BJ (cell line): ENCODE data around the gene NFAM1. TPM values are rescaled to one million over a fixed set of nuclear protein-coding genes. Genes with fewer than 3 reads are reported as not detected.

Experiments
- CTCF ChIA-PET: fragments of 350-600 bp; formaldehyde crosslinking; extraction: SDS; loops from one replicate; lab custom pipeline; 2021; ENCODE audit warnings: antibody characterized with exemption, inconsistent platforms; lab: Yijun Ruan, JAX
- POLR2A ChIA-PET: fragments of 300-600 bp; sonication (Branson Sonifier 250); formaldehyde crosslinking; extraction: SDS; loops from one replicate; lab custom pipeline; 2021; ENCODE audit warnings: antibody characterized with exemption; lab: Charles Lee
- DNase-seq: peaks from one replicate; pipeline ENCODE4 v3.0.0-alpha.2; 2011; ENCODE audit warnings: low read depth
- H3K27me3 ChIP-seq: 2 replicates; pipeline ENCODE4 v1.6.0; 2011; ENCODE audit warnings: low read length; ENCODE audit not compliant: control insufficient read depth, insufficient read depth
- H3K36me3 ChIP-seq: 2 replicates; pipeline ENCODE4 v1.5.1; 2011; ENCODE audit warnings: low read length; ENCODE audit not compliant: control insufficient read depth, insufficient read depth
- H3K4me3 ChIP-seq: 2 replicates; pipeline ENCODE4 v1.5.1; 2011; ENCODE audit warnings: low read depth, mild to moderate bottlenecking, control low read depth, low read length
- CTCF ChIP-seq: IDR thresholded peaks from 2 replicates; pipeline ENCODE4 v1.5.1; 2011; ENCODE audit warnings: low read depth, mild to moderate bottlenecking, control low read depth, inconsistent platforms, low read length, moderate library complexity; ENCODE audit not compliant: insufficient read depth
- polyA plus RNA-seq: library from polyadenylated mRNA; depleted of rRNA; stranded (reverse); fragments of >200 nt; gene quantifications from 2 replicates; pipeline ENCODE4 v1.2.3, GENCODE V29; 2011

The NFAM1 gene
- polyA plus RNA-seq, 1 experiment: 0.01 TPM

DNA sequence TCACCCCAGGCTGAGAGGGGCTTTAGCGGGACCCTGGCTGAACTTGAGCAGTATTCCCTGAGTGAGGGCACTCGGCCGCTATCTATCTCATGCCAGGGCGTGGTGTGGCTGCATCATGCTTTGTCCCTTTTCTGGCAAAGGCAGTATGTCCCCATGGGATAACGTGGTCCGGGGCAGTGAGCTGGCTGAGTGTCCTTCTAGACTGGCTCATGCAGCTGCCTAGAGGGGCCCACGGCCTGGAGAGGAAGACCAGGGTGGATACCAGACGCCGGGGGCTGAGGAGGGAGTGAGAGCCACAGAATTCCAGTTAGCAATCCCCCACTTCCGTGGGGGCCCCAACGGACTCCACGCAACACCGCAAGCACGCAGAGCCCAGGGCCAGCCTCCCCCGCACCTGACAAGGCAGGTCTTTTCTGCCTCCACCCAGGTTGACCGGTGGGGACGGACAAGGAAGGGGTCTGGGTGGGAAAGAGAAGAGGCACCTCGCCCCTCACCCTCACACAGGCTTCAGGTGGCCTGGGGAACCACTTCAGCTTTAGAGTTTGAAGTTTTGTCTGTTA is 15.5 kb downstream of the NFAM1 start:
- H3K4me3 ChIP-seq: no peak overlapping the region
- DNase-seq: no peak
- peaks cover 2% of the 10 kb centered on the region; the same call in 1 of the 2 replicates for H3K27me3 ChIP-seq
- ChIA-PET CTCF (interaction anchor here (0.5 kb wide), 1 partner anchor 371 kb away, joined by 3 read pairs; no protein-coding TSS in a partner anchor), POLR2A (no interaction called here)
- H3K36me3 ChIP-seq: no peaks in the 10 kb centered on the region
- TF ChIP-seq CTCF: no peak

- no peak for TF ChIP-seq CTCF
- H3K27me3 ChIP-seq: peaks cover 2% of the 10 kb centered on the region; the same call in 1 of the 2 replicates
- CTCF ChIA-PET: interaction anchor here (1.1 kb wide), 1 partner anchor 8 kb away, joined by 3 read pairs; no protein-coding TSS in a partner anchor
- no peaks in the 10 kb centered on the region for H3K36me3 ChIP-seq
- H3K4me3 ChIP-seq: no peak overlapping the region
- POLR2A ChIA-PET: interaction anchor here (0.7 kb wide), 1 partner anchor 55 kb away, joined by 22 read pairs; no protein-coding TSS in a partner anchor
- DNase-seq: no peak
Measured at GRCh38 chr22:42414565-42415303, 17.5 kb downstream of the NFAM1 start.

GRCh38 chr22:42414021-42414420 is 18.2 kb downstream of the NFAM1 start:
- DNase-seq: no peak
- no peak for TF ChIP-seq CTCF
- H3K36me3 ChIP-seq: no peaks in the 10 kb centered on the region
- ChIA-PET POLR2A (no interaction called here), CTCF (interaction anchor here (1.1 kb wide), 1 partner anchor 8 kb away, joined by 3 read pairs; no protein-coding TSS in a partner anchor)
- no peak overlapping the region for H3K4me3 ChIP-seq
- H3K27me3 ChIP-seq: peaks cover 2% of the 10 kb centered on the region; the same call in 1 of the 2 replicates

DNA sequence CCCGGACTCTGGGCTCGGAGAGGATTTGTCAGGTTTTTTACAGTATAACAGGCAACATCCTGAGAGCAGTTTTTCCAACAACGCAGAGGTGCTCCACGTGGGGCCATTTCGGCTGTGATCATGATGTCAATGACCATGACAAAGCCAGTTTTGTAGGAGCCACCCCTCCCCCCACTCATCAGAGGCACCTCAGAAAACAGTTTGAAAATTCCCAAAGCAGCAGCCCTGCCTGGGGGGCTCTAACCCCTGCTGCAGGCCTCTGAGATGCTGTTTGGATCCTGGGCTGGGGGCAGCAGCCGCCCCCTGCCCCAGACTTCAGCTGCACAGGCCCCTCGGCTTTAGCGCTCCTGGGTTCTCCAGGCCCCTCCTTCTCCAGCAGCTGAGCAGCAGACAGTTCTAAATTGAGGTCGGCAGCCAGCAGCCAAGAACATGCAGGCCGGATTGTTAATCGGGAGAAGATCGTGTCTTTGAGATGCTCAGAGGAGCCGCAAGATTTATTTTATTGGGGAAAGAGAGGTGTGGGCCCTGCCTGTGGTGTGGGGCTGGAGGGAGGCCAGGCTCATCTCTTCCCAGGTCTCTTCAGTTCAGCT is 19.4 kb downstream of the NFAM1 start:
- ChIA-PET CTCF (no interaction called here), POLR2A (no interaction called here)
- no peak for DNase-seq

More for the DNA sequence above, 19.4 kb downstream of the NFAM1 start:
- H3K27me3 ChIP-seq: peaks cover 3% of the 10 kb centered on the region; the same call in 1 of the 2 replicates
- no peak overlapping the region for H3K4me3 ChIP-seq
- TF ChIP-seq CTCF: no peak
- no peaks in the 10 kb centered on the region for H3K36me3 ChIP-seq
